HCT116 (cell line): Measurements from ENCODE around the gene MAPK8IP3.

Source experiments
- CTCF ChIP-seq, 3 experiments: fragments of 200-600 bp in 1 of 3; sonication (generic) in 1 of 3; IDR thresholded peaks in 2 of 3; conservative IDR thresholded peaks in 1 of 3; 2 replicates each; pipeline ENCODE4 v1.5.1; 2012 to 2017; ENCODE audit warnings: low read depth in 2 of 3, low read length in 2 of 3, antibody characterized with exemption in 1 of 3, borderline replicate concordance in 1 of 3, control low read depth in 1 of 3, mild to moderate bottlenecking in 1 of 3, mixed read lengths in 1 of 3, mixed run types in 1 of 3, moderate library complexity in 1 of 3; ENCODE audit not compliant: insufficient read depth in 1 of 3
- ELF1 ChIP-seq: IDR thresholded peaks from 2 replicates; pipeline ENCODE4 v1.6.1; 2012; ENCODE audit warnings: low read depth, borderline replicate concordance
- EZH2 ChIP-seq: fragments of 200-600 bp; sonication (generic); IDR thresholded peaks from 2 replicates; pipeline ENCODE4 v1.6.1; 2017; ENCODE audit warnings: antibody characterized with exemption, mixed run types
- EZH2phosphoT487 ChIP-seq: fragments of 200-600 bp; IDR thresholded peaks from 2 replicates; pipeline ENCODE4 v1.6.1; 2018; ENCODE audit warnings: antibody characterized with exemption, borderline replicate concordance
- POLR2A ChIP-seq: IDR thresholded peaks from 2 replicates; pipeline ENCODE4 v1.7.0; 2011; ENCODE audit warnings: borderline replicate concordance; ENCODE audit not compliant: insufficient read depth, insufficient read length; ENCODE audit errors: extremely low read depth
- POLR2AphosphoS5 ChIP-seq: IDR thresholded peaks from 2 replicates; pipeline ENCODE4 v1.6.1; 2011; ENCODE audit warnings: mild to moderate bottlenecking, low read depth, low read length, moderate library complexity
- RAD21 ChIP-seq: IDR thresholded peaks from 2 replicates; pipeline ENCODE4 v1.6.1; 2012; ENCODE audit warnings: low read depth, mild to moderate bottlenecking
- SIN3A ChIP-seq: IDR thresholded peaks from 2 replicates; pipeline ENCODE4 v1.6.1; 2012; ENCODE audit warnings: low read depth
- TCF7L2 ChIP-seq: IDR thresholded peaks from 2 replicates; pipeline ENCODE4 v1.7.0; 2011; ENCODE audit warnings: borderline replicate concordance, inconsistent platforms; ENCODE audit not compliant: insufficient read depth, insufficient read length; ENCODE audit errors: extremely low read depth
- ZNF274 ChIP-seq: fragments of 200-500 bp; sonication (Bioruptor generic); IDR thresholded peaks from 2 replicates; pipeline ENCODE4 v1.6.1; 2014; ENCODE audit warnings: mild to moderate bottlenecking, low read depth, low read length, inconsistent platforms

DNA sequence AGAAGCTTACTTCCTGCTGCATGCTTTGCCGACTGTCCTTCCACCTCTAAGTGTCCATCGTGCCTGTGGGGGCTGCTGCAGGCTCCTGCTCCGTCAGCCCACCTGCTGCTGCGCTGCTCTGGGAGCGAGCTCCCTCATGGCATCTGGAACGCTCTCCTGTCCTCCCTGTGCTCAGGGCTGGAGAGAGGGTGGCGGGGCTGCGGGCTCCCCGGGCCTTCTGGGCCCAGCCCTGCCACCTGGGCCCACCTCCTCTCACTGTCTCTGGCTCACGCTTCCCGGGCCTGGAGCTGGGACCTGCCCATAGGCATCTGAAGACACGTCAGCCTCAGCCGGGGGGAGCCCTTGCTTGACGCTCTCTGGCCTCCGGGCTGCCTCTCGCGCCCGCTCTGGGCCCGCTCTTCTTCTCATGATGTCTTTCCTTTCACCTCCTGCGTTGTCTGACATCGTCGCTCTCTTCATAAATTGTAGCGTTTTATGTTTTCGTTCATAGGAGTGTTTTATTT is 38.4 kb downstream of the MAPK8IP3 start:
- TF ChIP-seq CTCF (IDR thresholded peaks at IDR 0.05 in 2 of 3, conservative IDR thresholded peaks at IDR 0.05 in 1 of 3; ENCODE audit: borderline replicate concordance in 1 of 3, insufficient read depth in 1 of 3, low read depth in 2 of 3, low read length in 2 of 3) (no peak), ELF1 (no peak), POLR2A (no peak), RAD21 (no peak), EZH2 (no peak), EZH2phosphoT487 (no peak), SIN3A (no peak), POLR2AphosphoS5 (no peak), TCF7L2 (no peak), ZNF274 (no peak)
